HUES6 (cell line): Measurements from ENCODE around the gene BRICD5.
A peak's percentile ranks its signal among the peaks of the same experiment; 100 is the strongest.
"Not testable (repeated sequence)": the region's sequence is repeated elsewhere in the genome, so short reads cannot be mapped to it uniquely, and the experiment has no call there.

Experiments used
- H3K27ac ChIP-seq: 2 replicates; pipeline ENCODE4 v1.7.0; 2013; ENCODE audit warnings: low read depth, mild to moderate bottlenecking, low read length, inconsistent platforms
- H3K27me3 ChIP-seq: 2 replicates; pipeline ENCODE4 v1.6.1; 2013; ENCODE audit warnings: low read length; ENCODE audit not compliant: control insufficient read depth, insufficient read depth
- H3K36me3 ChIP-seq: 2 replicates; pipeline ENCODE4 v1.6.1; 2013; ENCODE audit warnings: low read length; ENCODE audit not compliant: control insufficient read depth, insufficient read depth
- H3K4me1 ChIP-seq: 2 replicates; pipeline ENCODE4 v1.6.1; 2013; ENCODE audit warnings: low read length; ENCODE audit not compliant: control insufficient read depth, insufficient read depth
- H3K4me3 ChIP-seq: 2 replicates; pipeline ENCODE4 v1.5.1; 2013; ENCODE audit warnings: low read depth, low read length
- H3K9ac ChIP-seq: one replicate; pipeline ENCODE4 v1.6.1; 2013; ENCODE audit warnings: mild to moderate bottlenecking, low read length
- H3K9me3 ChIP-seq: 2 replicates; pipeline ENCODE4 v1.6.1; 2013; ENCODE audit warnings: low read depth, low read length; ENCODE audit not compliant: control insufficient read depth, insufficient read depth

The BRICD5 gene

DNA sequence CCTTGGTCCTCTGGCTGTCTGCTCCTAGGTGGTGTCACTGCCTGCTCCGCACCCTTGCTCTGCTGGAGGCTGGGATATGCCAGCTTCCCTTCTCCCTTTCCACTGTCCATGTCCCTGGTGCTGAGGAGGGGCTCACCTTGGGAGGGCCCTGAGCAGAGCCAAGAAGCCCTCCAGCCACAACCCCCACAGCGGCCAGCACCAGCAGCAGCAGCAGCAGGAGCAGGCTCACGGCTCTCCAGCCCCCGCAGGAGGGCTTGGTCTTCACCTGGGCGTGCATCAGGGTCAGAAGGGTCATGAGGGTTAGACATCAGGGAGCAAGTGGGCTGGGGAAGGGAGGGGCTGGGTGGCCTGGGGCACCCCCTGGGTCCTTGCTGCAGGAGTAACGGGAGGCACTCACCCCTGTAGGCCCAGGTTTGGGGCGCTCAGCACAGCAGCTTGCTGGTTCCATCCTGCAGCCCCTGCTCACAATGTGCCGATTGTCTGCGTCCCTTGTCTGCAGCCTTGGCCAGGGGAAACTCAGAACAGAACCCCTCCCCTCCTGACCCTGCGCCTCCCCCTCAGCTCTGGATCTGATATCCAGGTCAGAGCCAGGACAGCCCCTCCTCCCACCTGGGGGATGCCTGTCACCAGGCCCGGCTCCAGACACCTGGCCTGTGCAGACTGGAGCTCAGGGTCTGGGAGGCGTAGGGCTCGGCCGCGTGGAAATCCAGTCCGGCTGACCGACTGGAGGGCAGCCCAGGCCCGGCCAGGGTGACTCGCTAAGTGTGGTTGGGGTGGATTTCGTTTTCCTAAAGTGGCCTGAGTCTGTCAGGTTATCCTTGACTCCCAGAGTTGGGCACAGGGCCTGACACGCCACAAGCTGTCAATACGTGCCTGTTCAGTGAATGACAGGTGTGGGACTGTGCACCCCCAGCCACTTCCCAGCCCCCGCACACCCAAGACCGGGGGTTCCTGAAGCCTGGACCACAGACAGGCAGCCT lies at the start of gene BRICD5:
BRICD5 (minus strand) TSS at position 478 of the 980 bp plus-strand sequence; CDS start at position 448, 30 bp downstream.
- Histone ChIP-seq H3K4me1 (peaks cover 24% of the 10 kb centered on the region), H3K9me3 (no peaks in the 10 kb centered on the region), H3K36me3 (peaks cover 54% of the 10 kb centered on the region), H3K27ac (no peak within 1 kb of the TSS), H3K27me3 (no peaks in the 10 kb centered on the region), H3K9ac (no peak within 1 kb of the TSS), H3K4me3 (no peak within 1 kb of the TSS)

DNA sequence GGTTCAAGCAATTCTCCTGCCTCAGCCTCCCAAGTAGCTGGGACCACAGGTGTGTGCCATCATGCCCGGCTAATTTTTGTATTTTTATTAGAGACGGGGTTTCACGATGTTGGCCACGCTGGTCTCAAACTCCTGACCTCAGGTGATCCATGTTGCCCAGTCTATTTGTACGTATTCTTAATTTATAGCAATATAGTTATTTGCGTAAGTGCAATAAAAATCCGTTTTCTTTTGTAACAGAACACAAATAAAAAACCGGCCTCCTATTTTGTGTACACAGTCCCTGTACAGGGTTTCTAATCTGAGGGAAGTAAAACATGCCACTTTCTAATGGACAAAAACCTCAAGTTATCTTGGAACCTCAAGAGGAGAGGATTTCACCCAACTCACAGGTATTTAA lies 49.6 kb upstream of the BRICD5 start:
- H3K27ac ChIP-seq: no peak overlapping the region
- no peaks in the 10 kb centered on the region for H3K9me3 ChIP-seq
- no peak overlapping the region for H3K9ac ChIP-seq
- H3K36me3 ChIP-seq: peaks cover 99% of the 10 kb centered on the region
- no peaks in the 10 kb centered on the region for H3K4me1 ChIP-seq
- H3K4me3 ChIP-seq: no peak overlapping the region
- no peaks in the 10 kb centered on the region for H3K27me3 ChIP-seq

DNA sequence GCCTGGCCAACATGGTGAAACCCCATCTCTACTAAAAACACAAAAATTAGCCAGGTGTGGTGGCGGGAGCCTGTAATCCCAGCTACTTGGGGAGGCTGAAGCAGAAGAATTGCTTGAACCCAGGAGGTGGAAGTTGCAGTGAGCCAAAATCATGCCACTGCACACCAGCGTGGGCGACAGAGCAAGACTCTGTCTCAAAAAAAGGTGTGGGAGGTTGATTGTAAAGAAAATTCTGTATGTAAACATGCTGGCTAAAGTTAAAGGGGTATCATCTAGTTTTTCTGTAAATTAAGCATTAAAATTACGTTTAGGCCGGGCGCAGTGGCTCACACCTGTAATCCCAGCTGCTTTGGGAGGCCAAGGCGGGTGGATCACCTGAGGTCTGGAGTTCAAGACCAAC lies 47.9 kb upstream of the BRICD5 start:
- H3K27me3 ChIP-seq, H3K4me3 ChIP-seq, H3K9ac ChIP-seq, H3K4me1 ChIP-seq, H3K27ac ChIP-seq, H3K9me3 ChIP-seq: not testable (repeated sequence)
- H3K36me3 ChIP-seq: peaks cover 98% of the 10 kb centered on the region

DNA sequence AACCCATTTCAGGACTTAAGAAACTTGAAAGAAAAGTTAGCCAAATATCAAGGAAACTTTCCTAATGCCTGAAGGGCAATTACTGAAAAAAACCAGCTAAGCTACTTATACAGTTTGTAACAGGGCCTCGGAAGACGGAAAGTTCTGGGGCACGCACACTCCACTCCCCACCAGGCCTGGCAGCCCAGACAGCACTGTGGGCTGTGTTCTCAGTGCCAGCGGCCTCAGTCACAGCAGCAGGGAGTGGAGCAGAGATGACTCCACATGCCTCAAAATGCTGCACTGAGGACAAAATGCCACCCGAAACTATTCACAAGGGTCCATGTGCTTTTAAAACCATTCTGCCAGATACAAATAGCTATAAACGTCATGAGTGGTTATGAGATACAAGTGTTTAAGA lies 47.1 kb upstream of the BRICD5 start:
- Histone ChIP-seq H3K4me3 (no peak overlapping the region), H3K4me1 (0 out of 2 replicates have a peak, but pooled peaks cover 1% of the 10 kb centered on the region), H3K9me3 (no peaks in the 10 kb centered on the region), H3K9ac (no peak overlapping the region), H3K27me3 (no peaks in the 10 kb centered on the region), H3K36me3 (peaks cover 98% of the 10 kb centered on the region), H3K27ac (no peak overlapping the region)

DNA sequence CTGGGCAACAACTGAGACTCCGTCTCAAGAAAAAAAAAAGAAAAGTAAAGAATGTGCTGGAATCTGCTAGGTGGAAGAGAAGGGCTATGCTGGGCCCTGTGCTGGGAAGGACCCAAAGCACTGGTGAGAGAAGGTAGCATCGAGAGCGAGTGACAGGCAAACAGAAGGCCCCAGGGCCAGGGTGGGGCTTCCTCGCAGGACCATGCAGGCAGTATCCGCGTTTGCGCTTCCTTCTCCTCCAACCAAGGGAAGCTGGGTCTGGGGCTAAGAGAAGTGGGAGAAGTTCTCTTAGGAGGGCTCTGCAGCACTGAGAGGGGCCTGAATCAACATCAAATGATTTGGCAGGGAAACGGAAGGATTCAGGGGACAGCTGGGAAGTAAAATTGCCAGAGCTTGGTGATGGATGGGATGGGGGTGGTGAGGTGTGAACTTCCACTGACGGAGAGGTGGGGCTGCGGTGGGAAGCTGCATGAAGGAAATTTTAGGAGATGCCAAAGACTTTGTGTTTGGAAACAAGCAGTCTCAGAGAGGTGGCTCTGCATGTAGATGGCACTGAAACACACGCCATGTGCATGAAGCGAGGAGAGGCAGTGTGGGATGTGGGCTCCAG lies 46.0 kb upstream of the BRICD5 start:
- H3K36me3 ChIP-seq: peaks cover 95% of the 10 kb centered on the region
- no peak overlapping the region for H3K27ac ChIP-seq
- no peak overlapping the region for H3K4me3 ChIP-seq
- peaks cover 10% of the 10 kb centered on the region; the same call in 1 of the 2 replicates for H3K4me1 ChIP-seq
- no peaks in the 10 kb centered on the region for H3K9me3 ChIP-seq
- no peak overlapping the region for H3K9ac ChIP-seq
- H3K27me3 ChIP-seq: no peaks in the 10 kb centered on the region

DNA sequence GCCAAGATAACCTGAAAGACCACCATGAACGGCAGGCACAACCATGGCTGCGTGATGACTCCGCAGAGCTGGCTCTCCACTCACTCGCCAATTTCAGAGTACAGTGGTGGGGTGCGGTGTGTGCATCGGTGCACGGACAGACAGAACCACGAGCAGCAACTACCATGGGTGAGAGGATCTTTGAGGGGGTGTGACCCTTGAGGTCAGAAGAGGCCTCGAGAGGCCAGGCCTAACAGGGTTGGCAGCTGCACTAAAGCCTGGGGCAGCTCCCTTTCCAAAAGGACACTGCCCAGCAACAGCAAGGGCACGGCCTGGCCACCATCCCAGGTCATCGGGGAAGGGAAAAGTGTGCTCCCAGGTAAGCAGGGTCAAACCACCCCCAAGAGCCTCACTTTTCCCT lies 42.6 kb upstream of the BRICD5 start:
- H3K9ac ChIP-seq: no peak overlapping the region
- no peak overlapping the region for H3K4me3 ChIP-seq
- H3K27me3 ChIP-seq: no peaks in the 10 kb centered on the region
- no peaks in the 10 kb centered on the region for H3K9me3 ChIP-seq
- H3K36me3 ChIP-seq: peaks cover 71% of the 10 kb centered on the region
- peaks cover 10% of the 10 kb centered on the region; the same call in 1 of the 2 replicates for H3K4me1 ChIP-seq
- H3K27ac ChIP-seq: no peak overlapping the region

DNA sequence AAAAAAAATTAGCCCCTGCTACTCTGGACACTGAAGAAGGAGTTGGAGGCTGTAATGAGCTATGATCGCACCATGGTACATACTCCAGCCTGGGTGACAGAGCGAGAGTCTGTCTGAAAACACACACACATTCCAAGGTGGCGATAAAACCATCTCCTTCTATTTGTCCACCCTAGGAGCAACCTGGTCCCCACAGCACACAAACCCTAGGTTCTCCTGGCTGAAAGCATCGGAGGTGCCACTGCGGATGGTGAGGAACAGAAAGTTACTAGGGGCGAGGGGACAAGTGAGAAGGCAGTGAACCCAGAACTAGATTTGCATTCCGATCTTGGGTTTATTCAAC lies 42.1 kb upstream of the BRICD5 start:
- H3K27me3 ChIP-seq: no peaks in the 10 kb centered on the region
- H3K36me3 ChIP-seq: peaks cover 66% of the 10 kb centered on the region
- H3K27ac ChIP-seq: no peak overlapping the region
- no peaks in the 10 kb centered on the region for H3K9me3 ChIP-seq
- H3K9ac ChIP-seq: no peak overlapping the region
- H3K4me3 ChIP-seq: no peak overlapping the region
- peaks cover 10% of the 10 kb centered on the region; the same call in 1 of the 2 replicates for H3K4me1 ChIP-seq

DNA sequence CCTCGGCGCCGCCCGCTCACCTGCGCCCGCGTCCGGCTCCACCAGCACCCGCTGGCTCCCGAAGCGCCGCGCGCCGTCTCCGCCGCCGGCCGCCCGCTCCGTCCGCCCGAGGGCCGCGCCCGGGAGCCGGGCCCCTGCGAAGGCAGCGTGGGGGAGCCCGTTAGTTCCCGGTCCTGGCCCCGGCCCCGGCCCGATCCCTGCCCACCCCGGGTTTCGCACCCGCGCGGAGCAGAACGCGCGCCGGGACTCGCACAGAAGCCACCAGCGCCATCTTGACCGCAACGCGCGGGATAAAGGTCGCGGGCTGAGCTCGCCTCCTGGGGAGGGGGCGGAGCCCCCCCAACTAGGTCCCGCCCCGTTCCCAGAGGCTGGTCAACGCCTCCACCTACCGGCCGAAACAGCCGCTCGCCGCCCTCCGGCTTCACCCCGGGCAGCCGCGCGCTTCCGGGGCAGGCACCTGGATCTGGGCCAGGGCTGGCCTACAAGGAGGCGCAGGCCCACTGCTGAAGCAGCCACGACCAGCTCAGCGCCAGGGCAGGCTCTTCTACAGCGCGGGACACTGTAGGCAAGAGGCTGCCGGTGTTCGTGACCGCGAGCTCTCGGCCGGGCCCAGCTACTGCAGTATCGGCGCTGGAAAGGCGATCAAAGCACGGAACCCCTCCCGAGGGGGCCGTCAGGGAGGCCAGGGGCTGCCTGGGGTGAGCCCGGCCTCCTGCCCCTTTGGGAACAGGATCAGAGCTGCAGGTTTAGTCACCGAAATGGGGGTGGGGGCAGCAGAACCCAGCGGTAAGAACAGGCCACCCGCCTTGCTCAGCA lies 40.8 kb upstream of the BRICD5 start, which contains the start of gene ECI1:
ECI1 (minus strand) TSS at position 292 of the 816 bp plus-strand sequence; CDS start at position 271, 21 bp downstream.
- Histone ChIP-seq H3K27ac (peak within 1 kb of the TSS; percentile 75), H3K36me3 (peaks cover 57% of the 10 kb centered on the region), H3K4me3 (peak within 1 kb of the TSS; percentile 74), H3K27me3 (no peaks in the 10 kb centered on the region), H3K9me3 (no peaks in the 10 kb centered on the region), H3K4me1 (peaks cover 10% of the 10 kb centered on the region; the same call in 1 of the 2 replicates), H3K9ac (peak within 1 kb of the TSS; percentile 67)

DNA sequence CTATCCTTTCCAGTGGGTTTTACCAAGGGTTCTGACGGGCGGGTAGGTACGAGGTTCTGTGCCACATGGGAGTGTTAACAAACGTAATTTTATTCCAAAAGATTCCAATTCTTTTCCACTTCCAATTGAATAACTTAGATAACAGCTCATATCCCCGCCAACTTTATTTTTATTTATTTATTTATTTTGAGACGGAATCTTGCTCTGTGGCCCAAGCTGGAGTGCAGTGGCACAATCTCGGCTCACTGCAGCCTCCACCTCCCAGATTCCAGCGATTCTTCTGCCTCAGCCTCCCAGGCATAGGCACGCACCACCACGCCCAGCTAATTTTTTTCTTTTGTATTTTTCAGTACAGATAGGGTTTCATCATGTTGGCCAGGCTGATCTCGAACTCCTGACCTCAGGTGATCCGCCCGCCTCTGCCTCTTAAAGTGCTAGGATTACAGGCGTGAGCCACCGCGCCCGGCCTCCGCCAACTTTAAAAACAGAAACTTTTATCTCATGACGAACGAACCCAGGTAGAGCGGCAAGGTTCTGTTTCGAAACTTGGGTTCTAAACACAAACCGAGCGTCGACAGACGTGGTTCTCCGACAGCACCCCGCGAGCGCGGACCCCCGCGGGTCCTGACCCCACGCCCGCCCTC lies 40.1 kb upstream of the BRICD5 start:
- H3K4me3 ChIP-seq: peak overlapping the region; percentile 74
- peaks cover 10% of the 10 kb centered on the region; the same call in 1 of the 2 replicates for H3K4me1 ChIP-seq
- H3K9ac ChIP-seq: peak overlapping the region; percentile 67
- H3K9me3 ChIP-seq: no peaks in the 10 kb centered on the region
- peaks cover 57% of the 10 kb centered on the region for H3K36me3 ChIP-seq
- no peaks in the 10 kb centered on the region for H3K27me3 ChIP-seq
- H3K27ac ChIP-seq: peak overlapping the region; percentile 64; the same call in 1 of the 2 replicates

DNA sequence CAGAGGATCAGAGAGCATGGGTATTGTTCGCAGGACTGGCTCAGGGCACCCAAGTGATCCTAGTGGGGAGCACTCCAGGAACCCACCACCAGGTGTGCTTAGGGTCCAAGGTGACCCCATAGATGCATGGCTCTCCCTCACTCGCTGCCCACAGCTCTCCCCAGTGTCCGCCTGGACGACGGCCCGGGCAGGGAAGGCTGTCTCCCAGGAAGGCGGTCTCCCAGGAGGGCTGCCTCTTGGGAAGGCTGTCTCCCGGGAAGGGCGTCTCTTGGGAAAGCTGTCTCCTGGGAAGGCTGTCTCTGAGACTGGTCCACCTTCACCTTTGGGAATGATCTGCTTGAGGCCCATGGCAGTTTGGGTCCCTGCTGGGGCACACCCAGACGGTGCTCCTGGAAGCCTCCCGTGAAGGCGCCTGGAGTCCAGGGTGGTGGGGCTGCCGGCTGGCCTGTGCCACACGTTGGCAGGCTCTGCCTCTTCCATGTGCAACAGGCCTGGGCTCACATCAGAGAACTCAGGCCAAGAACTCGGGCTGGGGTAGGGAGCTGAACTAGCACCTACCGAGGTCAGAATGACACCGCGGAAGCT lies 35.7 kb upstream of the BRICD5 start:
- Histone ChIP-seq H3K36me3 (peaks cover 59% of the 10 kb centered on the region), H3K9ac (no peak overlapping the region)

More for the DNA sequence above, 35.7 kb upstream of the BRICD5 start:
- H3K4me1 ChIP-seq: no peaks in the 10 kb centered on the region
- H3K27me3 ChIP-seq: no peaks in the 10 kb centered on the region
- H3K4me3 ChIP-seq: no peak overlapping the region
- no peak overlapping the region for H3K27ac ChIP-seq
- no peaks in the 10 kb centered on the region for H3K9me3 ChIP-seq
